Keratinocyte (primary cell): Measurements from ENCODE around the gene TK1. TPM values are rescaled to one million over a fixed set of nuclear protein-coding genes. Genes with fewer than 3 reads are reported as not detected.

ENCODE experiments used
- DNase-seq: peaks from one replicate; pipeline ENCODE4 v3.0.0-alpha.2; 2011; ENCODE audit warnings: low read depth, missing footprints, low spot score
- FAIRE-seq: peaks from 2 replicates; lab custom pipeline; 2011; peaks lifted over from hg19 to GRCh38; lab: Jason Lieb, UNC
- H2AFZ ChIP-seq: 2 replicates; pipeline ENCODE4 v1.6.0; 2012; ENCODE audit warnings: low read length, control low read depth, inconsistent platforms; ENCODE audit not compliant: control insufficient read depth
- H3K27ac ChIP-seq: 2 replicates; pipeline ENCODE4 v1.5.1; 2011; ENCODE audit warnings: low read length; ENCODE audit not compliant: control insufficient read depth, insufficient read depth
- H3K27me3 ChIP-seq: 3 replicates; pipeline ENCODE4 v1.6.0; 2011; ENCODE audit warnings: low read length; ENCODE audit not compliant: control insufficient read depth, insufficient read depth; ENCODE audit errors: extremely low read depth
- H3K36me3 ChIP-seq, 2 experiments: 2 replicates in 1 of 2; 3 replicates in 1 of 2; pipeline ENCODE4 v1.5.1; 2011; ENCODE audit warnings: low read length in 2 of 2, mild to moderate bottlenecking in 1 of 2; ENCODE audit not compliant: control insufficient read depth in 2 of 2, insufficient read depth in 2 of 2; ENCODE audit errors: extremely low read depth in 1 of 2
- H3K4me1 ChIP-seq: 3 replicates; pipeline ENCODE4 v1.5.1; 2011; ENCODE audit warnings: low read length; ENCODE audit not compliant: control insufficient read depth, insufficient read depth; ENCODE audit errors: extremely low read depth
- H3K4me2 ChIP-seq: 3 replicates; pipeline ENCODE4 v1.6.0; 2011; ENCODE audit warnings: low read depth, low read length; ENCODE audit not compliant: control insufficient read depth, insufficient read depth; ENCODE audit errors: extremely low read depth
- H3K4me3 ChIP-seq, 3 experiments: fragments of 200-600 bp in 1 of 3; sonication (generic) in 1 of 3; 2 replicates in 2 of 3; 3 replicates in 1 of 3; pipeline ENCODE4 v1.5.1; 2011 to 2016; ENCODE audit warnings: low read length in 3 of 3, mild to moderate bottlenecking in 3 of 3, control low read depth in 2 of 3, inconsistent platforms in 1 of 3, low read depth in 1 of 3, mixed read lengths in 1 of 3, mixed run types in 1 of 3, moderate library complexity in 1 of 3; ENCODE audit not compliant: control insufficient read depth in 2 of 3, insufficient read depth in 2 of 3; ENCODE audit errors: extremely low read depth in 1 of 3
- H3K79me2 ChIP-seq: 2 replicates; pipeline ENCODE4 v1.6.0; 2012; ENCODE audit warnings: low read length; ENCODE audit not compliant: control insufficient read depth, insufficient read depth
- H3K9ac ChIP-seq: 3 replicates; pipeline ENCODE4 v1.6.0; 2011; ENCODE audit warnings: low read length; ENCODE audit not compliant: control insufficient read depth, insufficient read depth; ENCODE audit errors: extremely low read depth
- H3K9me1 ChIP-seq: 3 replicates; pipeline ENCODE4 v1.6.0; 2011; ENCODE audit warnings: low read length; ENCODE audit not compliant: control insufficient read depth, insufficient read depth; ENCODE audit errors: extremely low read depth
- H3K9me3 ChIP-seq: 2 replicates; pipeline ENCODE4 v1.5.1; 2012; ENCODE audit warnings: low read depth, low read length; ENCODE audit not compliant: control insufficient read depth
- H4K20me1 ChIP-seq: 3 replicates; pipeline ENCODE4 v1.6.0; 2011; ENCODE audit warnings: low read length; ENCODE audit not compliant: control insufficient read depth, insufficient read depth; ENCODE audit errors: extremely low read depth
- CTCF ChIP-seq, 3 experiments: IDR thresholded peaks in 1 of 3; conservative IDR thresholded peaks in 1 of 3; optimal IDR thresholded peaks in 1 of 3; 2 replicates in 2 of 3; 3 replicates in 1 of 3; pipeline versions ENCODE3 to v1.5.1; 2011; ENCODE audit warnings: low read length in 3 of 3, mild to moderate bottlenecking in 3 of 3, moderate library complexity in 2 of 3, control low read depth in 1 of 3, inconsistent platforms in 1 of 3; ENCODE audit not compliant: insufficient read depth in 2 of 3; ENCODE audit errors: extremely low read depth in 1 of 3
- EZH2 ChIP-seq: IDR thresholded peaks from one replicate; pipeline ENCODE4 v1.6.1; 2012; ENCODE audit warnings: inconsistent platforms, mild to moderate bottlenecking, low read length, moderate library complexity
- dilution Hi-C: fragments of 300-500 bp; cut with MboI; formaldehyde crosslinking; loops from one replicate; pipeline ENCODE4 v1.7.0; 2020; ENCODE audit warnings: low sequenced_read_pairs; ENCODE audit not compliant: extremely low pct_ligation_motif_present
- polyA plus RNA-seq, 5 experiments: library from polyadenylated mRNA; depleted of rRNA in 3 of 5; stranded (reverse) in 3 of 5; stranded (forward) in 1 of 5; unstranded in 1 of 5; fragments of >200 nt; gene quantifications; 1 replicate in 1 of 5; 2 replicates in 3 of 5; 3 replicates in 1 of 5; pipeline versions ENCODE4 v1.2.1 to v1.2.3, GENCODE V29; 2011 to 2012; ENCODE audit warnings: missing spikeins in 2 of 5, low read depth in 1 of 5, low replicate concordance in 1 of 5

Gene TK1
- polyA plus RNA-seq, 1 donor (not counting 4 experiments of a cell fraction or from before 2014, with no cell fraction given): 21.8 TPM

DNA sequence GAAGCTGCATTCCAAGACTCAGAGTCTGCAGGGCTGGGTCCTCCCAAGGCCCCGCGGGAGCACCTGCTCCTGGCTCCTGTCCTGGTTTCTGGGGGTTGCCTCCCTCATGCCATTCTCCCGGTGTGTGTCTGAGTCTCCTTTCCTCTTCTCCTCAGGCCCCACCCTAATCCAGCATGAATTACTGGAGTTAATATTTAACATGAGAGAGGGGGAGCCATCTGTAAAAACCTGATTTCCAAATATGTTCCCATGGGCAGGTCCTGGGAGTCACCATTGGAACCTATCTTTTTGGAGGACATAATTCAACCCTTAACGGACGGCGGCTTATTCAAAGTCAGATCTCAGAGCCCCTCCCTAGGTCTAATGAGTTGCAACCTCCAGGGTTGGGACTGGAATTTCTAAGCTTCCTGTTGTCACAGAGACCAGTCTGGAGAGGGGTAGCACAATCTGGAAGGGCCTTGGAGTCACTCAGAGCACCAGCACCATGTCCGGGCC, 35.3 kb downstream of the TK1 start:
- no peak overlapping the region for H2AFZ ChIP-seq
- no peaks in the 10 kb centered on the region for H3K9me3 ChIP-seq
- dilution Hi-C loops: no loop called here
- H3K79me2 ChIP-seq: no peaks in the 10 kb centered on the region
- H3K4me1 ChIP-seq: peaks cover 20% of the 10 kb centered on the region
- no peaks in the 10 kb centered on the region for H4K20me1 ChIP-seq
- no peak overlapping the region for H3K4me3 ChIP-seq
- H3K4me2 ChIP-seq: peak overlapping the region; percentile 64
- no peaks in the 10 kb centered on the region for H3K27me3 ChIP-seq
- no peak overlapping the region for H3K27ac ChIP-seq
- no peaks in the 10 kb centered on the region for H3K9me1 ChIP-seq
- TF ChIP-seq CTCF (optimal IDR thresholded peaks at IDR 0.05 in 1 of 3, IDR thresholded peaks at IDR 0.05 in 1 of 3, conservative IDR thresholded peaks at IDR 0.05 in 1 of 3; ENCODE audit: extremely low read depth in 1 of 3, insufficient read depth in 2 of 3, low read length in 3 of 3) (no peak), EZH2 (no peak)
- DNase-seq: no peak
- FAIRE-seq: no peak
- H3K36me3 ChIP-seq: no peaks in the 10 kb centered on the region
- no peak overlapping the region for H3K9ac ChIP-seq

GRCh38 chr17:78148286-78149016, 38.4 kb downstream of the TK1 start:
- DNase-seq: no peak

More at GRCh38 chr17:78148286-78149016, 38.4 kb downstream of the TK1 start:
- dilution Hi-C loops: no loop called here
- Histone ChIP-seq H3K27ac (no peak overlapping the region), H3K79me2 (no peaks in the 10 kb centered on the region), H3K4me1 (peaks cover 30% of the 10 kb centered on the region), H3K9me3 (no peaks in the 10 kb centered on the region), H3K4me2 (no peak overlapping the region), H3K4me3 (no peak overlapping the region), H3K36me3 (no peaks in the 10 kb centered on the region), H3K9me1 (no peaks in the 10 kb centered on the region), H2AFZ (no peak overlapping the region), H3K9ac (no peak overlapping the region), H4K20me1 (no peaks in the 10 kb centered on the region), H3K27me3 (peaks cover 8% of the 10 kb centered on the region)
- FAIRE-seq: no peak
- TF ChIP-seq CTCF (optimal IDR thresholded peaks at IDR 0.05 in 1 of 3, IDR thresholded peaks at IDR 0.05 in 1 of 3, conservative IDR thresholded peaks at IDR 0.05 in 1 of 3; ENCODE audit: extremely low read depth in 1 of 3, insufficient read depth in 2 of 3, low read length in 3 of 3): no peak
- no peak for TF ChIP-seq EZH2
